H9 (cell line): ENCODE data around the gene VAV2. TPM values are rescaled to one million over a fixed set of nuclear protein-coding genes. Genes with fewer than 3 reads are reported as not detected.

Experiments used
- DNase-seq: peaks from one replicate; pipeline ENCODE4 v3.0.0-alpha.2; 2017
- H2AFZ ChIP-seq: one replicate; pipeline ENCODE4 v1.6.1; 2013; ENCODE audit warnings: mild to moderate bottlenecking, low read length, control low read depth, moderate library complexity
- H2AK5ac ChIP-seq: 2 replicates; pipeline ENCODE4 v1.6.1; 2013; ENCODE audit warnings: low read length, control low read depth, mixed read lengths; ENCODE audit not compliant: insufficient read length
- H2BK120ac ChIP-seq: one replicate; pipeline ENCODE4 v1.6.1; 2013; ENCODE audit warnings: low read depth, mild to moderate bottlenecking, low read length, control low read depth, inconsistent platforms; ENCODE audit not compliant: poor library complexity, severe bottlenecking
- H2BK12ac ChIP-seq: 2 replicates; pipeline ENCODE4 v1.6.1; 2013; ENCODE audit warnings: low read length, control low read depth, mixed read lengths, low read depth; ENCODE audit not compliant: insufficient read length
- H2BK15ac ChIP-seq: 2 replicates; pipeline ENCODE4 v1.6.1; 2013; ENCODE audit warnings: low read depth, low read length, control low read depth
- H2BK20ac ChIP-seq: one replicate; pipeline ENCODE4 v1.6.1; 2013; ENCODE audit warnings: low read depth, mild to moderate bottlenecking, low read length, control low read depth, inconsistent platforms; ENCODE audit not compliant: poor library complexity, severe bottlenecking
- H2BK5ac ChIP-seq: 2 replicates; pipeline ENCODE4 v1.6.1; 2013; ENCODE audit warnings: low read length, control low read depth, mixed read lengths; ENCODE audit not compliant: insufficient read length
- H3K14ac ChIP-seq: 2 replicates; pipeline ENCODE4 v1.6.1; 2013; ENCODE audit warnings: low read length, control low read depth; ENCODE audit not compliant: insufficient read depth
- H3K18ac ChIP-seq: 2 replicates; pipeline ENCODE4 v1.6.1; 2013; ENCODE audit warnings: low read depth, mild to moderate bottlenecking, mixed read lengths, low read length, control low read depth; ENCODE audit not compliant: insufficient read length
- H3K23ac ChIP-seq: 2 replicates; pipeline ENCODE4 v1.6.1; 2013; ENCODE audit warnings: low read length, control low read depth, mixed read lengths, low read depth; ENCODE audit not compliant: insufficient read length
- H3K23me2 ChIP-seq: 2 replicates; pipeline ENCODE4 v1.6.1; 2013; ENCODE audit warnings: low read depth, mild to moderate bottlenecking, mixed read lengths, low read length, control low read depth; ENCODE audit not compliant: insufficient read length, poor library complexity, severe bottlenecking
- H3K27ac ChIP-seq: 2 replicates; pipeline ENCODE4 v1.5.1; 2013; ENCODE audit warnings: low read length, control low read depth, mixed read lengths, low read depth; ENCODE audit not compliant: insufficient read length
- H3K27me3 ChIP-seq: 2 replicates; pipeline ENCODE4 v1.6.1; 2013; ENCODE audit warnings: low read length, control low read depth, inconsistent platforms; ENCODE audit not compliant: insufficient read depth
- H3K4ac ChIP-seq: 2 replicates; pipeline ENCODE4 v1.6.1; 2013; ENCODE audit warnings: low read depth, mild to moderate bottlenecking, control low read depth, inconsistent platforms, low read length, moderate library complexity
- H3K4me1 ChIP-seq: 2 replicates; pipeline ENCODE4 v1.6.1; 2013; ENCODE audit warnings: low read length, control low read depth, inconsistent platforms; ENCODE audit not compliant: insufficient read depth
- H3K4me2 ChIP-seq: 2 replicates; pipeline ENCODE4 v1.6.1; 2013; ENCODE audit warnings: low read length, control low read depth, mixed read lengths; ENCODE audit not compliant: insufficient read length, insufficient read depth
- H3K56ac ChIP-seq: 2 replicates; pipeline ENCODE4 v1.6.1; 2013; ENCODE audit warnings: low read depth, mild to moderate bottlenecking, mixed read lengths, low read length, control low read depth; ENCODE audit not compliant: insufficient read length
- H3K79me1 ChIP-seq: 2 replicates; pipeline ENCODE4 v1.6.1; 2013; ENCODE audit warnings: low read depth, mild to moderate bottlenecking, moderate library complexity, low read length, control low read depth, inconsistent platforms; ENCODE audit not compliant: insufficient read depth, poor library complexity, severe bottlenecking
- H3K79me2 ChIP-seq: 2 replicates; pipeline ENCODE4 v1.6.1; 2013; ENCODE audit warnings: low read length, control low read depth, inconsistent platforms; ENCODE audit not compliant: insufficient read depth
- H3K9ac ChIP-seq: 2 replicates; pipeline ENCODE4 v1.6.1; 2013; ENCODE audit warnings: low read length, control low read depth, mixed read lengths; ENCODE audit not compliant: insufficient read length; ENCODE audit errors: extremely low read depth
- H3K9me3 ChIP-seq: one replicate; pipeline ENCODE4 v1.6.1; 2013; ENCODE audit warnings: low read depth, low read length, inconsistent platforms; ENCODE audit not compliant: control insufficient read depth
- H3T11ph ChIP-seq: one replicate; pipeline ENCODE4 v1.6.1; 2013; ENCODE audit warnings: mild to moderate bottlenecking, low read length, control low read depth, inconsistent platforms
- H4K20me1 ChIP-seq: one replicate; pipeline ENCODE4 v1.6.1; 2013; ENCODE audit not compliant: control insufficient read depth, insufficient read length, insufficient read depth
- H4K5ac ChIP-seq: 2 replicates; pipeline ENCODE4 v1.6.1; 2013; ENCODE audit warnings: low read depth, mild to moderate bottlenecking, mixed read lengths, low read length, control low read depth; ENCODE audit not compliant: insufficient read length
- H4K8ac ChIP-seq: replicated peaks from 2 replicates; pipeline ENCODE4 v1.6.1; 2013; ENCODE audit warnings: low read length, control low read depth, mixed read lengths, low read depth; ENCODE audit not compliant: insufficient read length
- H4K91ac ChIP-seq: 2 replicates; pipeline ENCODE4 v1.6.1; 2013; ENCODE audit warnings: low read depth, mild to moderate bottlenecking, moderate library complexity, mixed read lengths, low read length, control low read depth; ENCODE audit not compliant: insufficient read length
- H3K27ac Mint-ChIP-seq, 3 experiments: 2 replicates in 2 of 3; 3 replicates in 1 of 3; pipeline ENCODE4 v1.8.0; 2020 to 2021; ENCODE audit warnings: mixed read lengths in 3 of 3, mild to moderate bottlenecking in 1 of 3, moderate library complexity in 1 of 3
- H3K27me3 Mint-ChIP-seq: 2 replicates; pipeline ENCODE4 v1.8.0; 2021; ENCODE audit warnings: low read depth, mild to moderate bottlenecking, moderate library complexity, mixed read lengths
- H3K36me3 Mint-ChIP-seq, 3 experiments: 2 replicates in 2 of 3; 3 replicates in 1 of 3; pipeline ENCODE4 v1.8.0; 2020 to 2021; ENCODE audit warnings: low read depth in 3 of 3, mixed read lengths in 3 of 3; ENCODE audit not compliant: insufficient read depth in 1 of 3
- H3K4me1 Mint-ChIP-seq, 2 experiments: 2 replicates each; pipeline ENCODE4 v1.8.0; 2020; ENCODE audit warnings: mixed read lengths in 2 of 2
- H3K4me3 Mint-ChIP-seq, 2 experiments: 2 replicates in 1 of 2; 3 replicates in 1 of 2; pipeline ENCODE4 v1.8.0; 2020 to 2021; ENCODE audit warnings: mild to moderate bottlenecking in 2 of 2, mixed read lengths in 2 of 2, moderate library complexity in 1 of 2
- H3K9me3 Mint-ChIP-seq, 2 experiments: 2 replicates in 1 of 2; 3 replicates in 1 of 2; pipeline ENCODE4 v1.8.0; 2020; ENCODE audit warnings: mild to moderate bottlenecking in 2 of 2, mixed read lengths in 2 of 2, moderate library complexity in 1 of 2
- WGBS: extraction: QIAGEN DNeasy Blood & Tissue Kit; methylation state at CpG from one replicate; pipeline ENCODE4 v1.1.7; 2013; ENCODE audit warnings: missing lambda C conversion rate, low lambda C conversion rate, mixed read lengths; ENCODE audit not compliant: insufficient read length; ENCODE audit errors: extremely low coverage; 5-methylcytosine and 5-hydroxymethylcytosine counted together
- total RNA-seq: library from RNA; stranded (reverse); gene quantifications from 2 replicates; pipeline ENCODE4 v1.2.1, GENCODE V29; 2021
- TF ChIP-seq, protein P1 (sequence below): fragments of 200-600 bp; sonication (generic); conservative IDR thresholded peaks from 3 replicates; pipeline ENCODE4 v1.8.0; 2021; ENCODE audit warnings: antibody characterized with exemption, mild to moderate bottlenecking

The VAV2 gene
- total RNA-seq, 1 experiment from 2014 or later = 58.7 TPM

DNA sequence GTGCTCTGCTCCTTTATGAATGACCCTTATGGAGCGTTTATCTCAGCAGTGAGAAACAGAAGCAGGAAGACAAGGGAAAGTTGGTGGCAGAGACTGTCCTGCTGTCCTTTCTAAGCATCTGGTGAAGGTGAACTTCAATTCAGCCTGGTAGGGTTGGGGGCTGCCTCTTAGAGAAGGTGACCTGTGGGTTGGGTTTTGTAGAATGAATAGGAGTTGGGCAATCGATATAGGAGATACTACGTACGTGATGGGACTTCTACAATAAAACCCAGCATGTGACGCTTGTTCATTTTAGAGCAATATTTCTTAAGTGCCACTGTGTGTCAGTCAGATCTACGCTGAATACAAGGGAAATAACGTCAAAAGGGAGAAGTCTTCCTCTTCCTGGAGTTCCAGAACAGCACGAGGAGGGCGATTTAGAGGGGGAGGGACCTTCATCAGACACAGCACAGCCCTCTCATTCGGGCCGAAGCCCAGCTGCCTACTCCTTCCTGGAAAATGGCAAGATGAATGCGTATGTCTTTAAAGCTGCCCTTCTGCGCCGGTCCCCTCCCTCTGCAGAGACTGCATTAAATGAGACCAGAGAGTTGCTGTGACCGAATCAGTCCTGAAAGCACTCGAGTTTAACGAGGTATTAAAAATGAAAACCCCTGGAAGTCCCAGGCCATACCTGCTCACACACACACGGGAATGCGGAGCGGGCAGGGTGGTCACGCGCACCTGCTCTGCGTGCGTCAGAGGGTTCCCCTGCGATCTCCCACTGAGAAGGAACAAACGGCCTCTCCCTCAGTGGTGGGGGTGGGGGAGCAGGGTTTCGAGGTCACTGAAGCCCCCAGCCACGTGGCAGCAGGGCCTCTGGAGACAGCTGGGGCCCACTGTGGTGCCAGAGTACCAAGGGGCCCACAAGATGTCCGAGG, 168.7 kb downstream of the VAV2 start:
- Histone ChIP-seq H3K18ac (no peak overlapping the region), H3T11ph (no peak overlapping the region), H3K4me1 (peaks cover 7% of the 10 kb centered on the region; the same call in 1 of the 2 replicates), H2AFZ (no peak overlapping the region), H2BK12ac (no peak overlapping the region), H2BK20ac (no peak overlapping the region), H4K5ac (no peak overlapping the region), H3K9me3 (no peaks in the 10 kb centered on the region), H2BK5ac (no peak overlapping the region), H3K79me1 (no peaks in the 10 kb centered on the region), H3K27ac (no peak overlapping the region), H2AK5ac (no peak overlapping the region), H3K9ac (no peak overlapping the region), H3K23me2 (no peaks in the 10 kb centered on the region), H2BK15ac (no peak overlapping the region), H3K79me2 (no peaks in the 10 kb centered on the region; the same call in 1 of the 2 replicates), H3K27me3 (no peaks in the 10 kb centered on the region), H3K23ac (no peak overlapping the region), H3K56ac (no peak overlapping the region), H3K14ac (peak overlapping the region; percentile 17; the same call in 1 of the 2 replicates), H3K4me2 (no peak overlapping the region), H4K20me1 (no peaks in the 10 kb centered on the region), H4K91ac (no peak overlapping the region), H2BK120ac (no peak overlapping the region), H4K8ac (no peak overlapping the region), H3K4ac (no peak overlapping the region; the same call in 1 of the 2 replicates)
- peak overlapping the region in 1 of 2 experiments; percentile 29; a peak in 1 of 5 replicates for H3K4me3 Mint-ChIP-seq
- peaks cover 0 to 13% (median 4%) of the 10 kb centered on the region in 3 experiments; a peak in 4 of 7 replicates for H3K36me3 Mint-ChIP-seq
- peak overlapping the region in 2 of 3 experiments; percentile 49 to 85; a peak in 4 of 7 replicates for H3K27ac Mint-ChIP-seq
- H3K4me1 Mint-ChIP-seq = peaks cover 46 to 54% of the 10 kb centered on the region in 2 experiments
- no peaks in the 10 kb centered on the region for H3K9me3 Mint-ChIP-seq
- no peak for DNase-seq
- no peaks in the 10 kb centered on the region for H3K27me3 Mint-ChIP-seq
- no CpG with 5 or more reads among the region's 29 CpGs for WGBS
- TF ChIP-seq, protein P1, sequence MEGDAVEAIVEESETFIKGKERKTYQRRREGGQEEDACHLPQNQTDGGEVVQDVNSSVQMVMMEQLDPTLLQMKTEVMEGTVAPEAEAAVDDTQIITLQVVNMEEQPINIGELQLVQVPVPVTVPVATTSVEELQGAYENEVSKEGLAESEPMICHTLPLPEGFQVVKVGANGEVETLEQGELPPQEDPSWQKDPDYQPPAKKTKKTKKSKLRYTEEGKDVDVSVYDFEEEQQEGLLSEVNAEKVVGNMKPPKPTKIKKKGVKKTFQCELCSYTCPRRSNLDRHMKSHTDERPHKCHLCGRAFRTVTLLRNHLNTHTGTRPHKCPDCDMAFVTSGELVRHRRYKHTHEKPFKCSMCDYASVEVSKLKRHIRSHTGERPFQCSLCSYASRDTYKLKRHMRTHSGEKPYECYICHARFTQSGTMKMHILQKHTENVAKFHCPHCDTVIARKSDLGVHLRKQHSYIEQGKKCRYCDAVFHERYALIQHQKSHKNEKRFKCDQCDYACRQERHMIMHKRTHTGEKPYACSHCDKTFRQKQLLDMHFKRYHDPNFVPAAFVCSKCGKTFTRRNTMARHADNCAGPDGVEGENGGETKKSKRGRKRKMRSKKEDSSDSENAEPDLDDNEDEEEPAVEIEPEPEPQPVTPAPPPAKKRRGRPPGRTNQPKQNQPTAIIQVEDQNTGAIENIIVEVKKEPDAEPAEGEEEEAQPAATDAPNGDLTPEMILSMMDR = no peak
